CD4-positive, alpha-beta T cell treated with Interleukin-17A for 1 hour (primary cell): ENCODE data around the gene BCL2.

Experiments used
- DNase-seq: peaks from one replicate; pipeline ENCODE4 v3.0.0-alpha.2; 2020

Gene BCL2

DNA sequence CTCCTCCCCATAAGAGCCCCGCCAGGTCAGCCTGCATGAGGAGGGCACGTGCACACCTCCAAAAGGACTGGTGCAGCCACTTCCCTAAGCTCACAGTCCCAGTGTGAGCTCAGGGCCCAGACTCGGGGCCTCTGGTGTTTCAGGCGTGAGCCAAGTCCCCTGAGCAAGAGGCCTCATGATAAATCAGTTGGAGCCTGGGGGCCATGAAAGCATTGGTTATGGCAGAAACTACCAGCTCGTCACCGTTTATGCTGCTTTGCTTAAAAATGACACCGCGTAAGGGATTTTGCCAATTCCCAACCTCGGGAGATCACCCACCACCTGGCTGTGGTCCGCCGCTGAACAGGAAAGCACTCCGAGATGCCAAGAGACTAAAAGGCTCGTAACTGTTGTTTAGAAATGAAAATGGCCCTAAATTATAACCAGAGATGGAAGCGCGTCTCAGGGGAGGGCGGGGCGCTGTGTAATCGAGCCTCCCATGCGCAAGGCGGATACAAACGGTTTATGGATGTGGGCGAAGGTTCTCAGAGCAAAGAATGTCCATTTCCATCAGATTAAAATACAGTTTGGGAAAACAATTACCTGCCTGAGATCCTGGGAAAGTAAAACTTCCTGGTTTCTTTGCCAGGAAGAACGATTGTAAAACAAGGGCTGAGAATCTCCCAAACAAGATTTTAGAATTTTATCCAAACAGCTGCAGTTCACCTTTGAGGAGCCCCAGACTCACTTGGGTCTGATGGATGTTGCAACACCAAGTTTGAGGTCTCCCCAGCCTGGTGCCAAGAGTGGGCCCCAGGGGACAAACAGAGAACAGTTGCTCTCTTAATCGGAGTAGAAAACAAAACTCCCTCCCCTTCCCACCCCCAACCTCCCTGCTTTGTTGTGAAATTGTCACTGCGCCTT, 141.4 kb downstream of the BCL2 start:
- no peak for DNase-seq

GRCh38 chr18:63177259-63177658, 142.3 kb downstream of the BCL2 start:
- DNase-seq = no peak

- DNase-seq = no peak
Observed at GRCh38 chr18:63175264-63175663, 144.3 kb downstream of the BCL2 start.

- DNase-seq = no peak
Observed at GRCh38 chr18:63173983-63174382, 145.6 kb downstream of the BCL2 start.

- DNase-seq = no peak
Observed at GRCh38 chr18:63169853-63170252, 149.7 kb downstream of the BCL2 start.

- no peak for DNase-seq
Observed at GRCh38 chr18:63168287-63168686, 151.3 kb downstream of the BCL2 start.

GRCh38 chr18:63166142-63166541, 153.4 kb downstream of the BCL2 start:
- DNase-seq = no peak

DNA sequence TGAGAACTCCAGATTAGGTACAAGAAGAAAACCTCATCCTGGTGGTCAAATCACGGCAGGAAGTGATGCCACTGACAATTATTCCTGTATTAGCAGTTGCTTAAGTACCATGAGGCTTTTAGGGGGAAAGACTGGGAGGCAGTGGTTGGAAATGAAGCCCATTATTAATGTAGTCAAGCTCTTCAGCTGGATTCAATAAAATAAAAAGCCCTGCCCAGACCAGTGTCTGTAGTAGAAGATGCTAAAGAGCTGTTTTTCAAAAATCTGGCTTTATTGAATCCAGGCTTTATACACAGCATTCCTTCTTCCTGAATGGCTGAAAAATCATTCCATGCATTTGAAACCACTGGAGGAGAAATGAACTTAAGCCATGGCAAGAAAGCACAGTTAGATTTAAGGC, 155.2 kb downstream of the BCL2 start:
- DNase-seq = no peak

GRCh38 chr18:63162271-63163014, 157.1 kb downstream of the BCL2 start:
- DNase-seq = peak; percentile 36

DNA sequence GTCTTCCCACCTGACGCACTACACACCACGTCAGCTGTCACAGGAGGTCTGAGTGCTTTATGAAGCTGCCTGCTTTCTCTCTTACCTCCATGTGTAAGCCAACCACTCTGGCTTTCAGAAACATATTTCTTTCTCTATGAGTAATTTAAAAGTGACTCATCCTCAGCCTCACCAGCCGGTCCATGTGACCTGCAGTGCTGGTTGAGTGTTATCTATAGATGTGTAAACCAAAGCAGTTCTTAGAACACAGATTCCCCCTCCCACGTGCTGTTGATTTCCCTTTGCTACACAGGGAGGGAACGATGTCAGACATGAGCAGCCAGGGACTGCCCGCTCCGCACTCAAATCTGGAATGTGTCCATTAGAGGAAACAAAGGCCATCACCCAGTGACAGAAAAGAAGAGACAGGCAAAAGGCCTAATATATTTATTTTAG, 157.8 kb downstream of the BCL2 start:
- peak; percentile 92 for DNase-seq

DNA sequence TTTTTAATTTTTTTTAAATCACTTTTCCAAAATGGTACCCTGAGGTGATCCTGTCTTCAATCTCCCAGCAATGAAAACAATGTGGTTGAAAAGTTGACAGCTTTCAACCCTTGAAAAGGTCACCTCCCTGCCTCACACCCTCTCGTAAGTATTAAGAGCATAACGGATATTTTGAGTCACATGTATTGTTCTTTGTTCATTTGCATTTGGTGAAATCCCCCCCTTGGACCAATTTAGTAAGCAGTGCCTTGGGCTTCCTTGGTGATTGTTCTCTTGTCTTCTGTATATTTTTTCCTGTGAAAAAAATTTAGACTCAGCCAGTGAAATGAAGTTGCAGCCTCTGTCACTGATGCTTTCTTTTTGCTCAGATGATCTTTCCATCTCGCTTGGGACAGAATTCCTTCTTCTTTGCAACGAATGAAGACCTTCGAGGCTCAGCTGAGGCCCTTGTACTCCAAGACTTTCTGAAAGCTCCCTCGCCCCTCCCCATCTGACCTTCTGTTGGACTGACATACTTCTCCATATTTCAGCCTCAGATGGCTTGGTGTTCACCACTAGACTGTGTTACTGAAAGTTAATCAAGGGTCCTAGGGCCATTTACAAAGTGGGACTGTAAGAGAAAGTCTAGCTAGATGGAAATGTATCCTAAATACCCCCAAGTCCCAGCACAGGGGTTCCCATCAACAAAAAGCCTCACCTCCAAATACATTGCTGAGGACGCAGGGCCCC, 158.4 kb downstream of the BCL2 start:
- peak; percentile 84 for DNase-seq

DNA sequence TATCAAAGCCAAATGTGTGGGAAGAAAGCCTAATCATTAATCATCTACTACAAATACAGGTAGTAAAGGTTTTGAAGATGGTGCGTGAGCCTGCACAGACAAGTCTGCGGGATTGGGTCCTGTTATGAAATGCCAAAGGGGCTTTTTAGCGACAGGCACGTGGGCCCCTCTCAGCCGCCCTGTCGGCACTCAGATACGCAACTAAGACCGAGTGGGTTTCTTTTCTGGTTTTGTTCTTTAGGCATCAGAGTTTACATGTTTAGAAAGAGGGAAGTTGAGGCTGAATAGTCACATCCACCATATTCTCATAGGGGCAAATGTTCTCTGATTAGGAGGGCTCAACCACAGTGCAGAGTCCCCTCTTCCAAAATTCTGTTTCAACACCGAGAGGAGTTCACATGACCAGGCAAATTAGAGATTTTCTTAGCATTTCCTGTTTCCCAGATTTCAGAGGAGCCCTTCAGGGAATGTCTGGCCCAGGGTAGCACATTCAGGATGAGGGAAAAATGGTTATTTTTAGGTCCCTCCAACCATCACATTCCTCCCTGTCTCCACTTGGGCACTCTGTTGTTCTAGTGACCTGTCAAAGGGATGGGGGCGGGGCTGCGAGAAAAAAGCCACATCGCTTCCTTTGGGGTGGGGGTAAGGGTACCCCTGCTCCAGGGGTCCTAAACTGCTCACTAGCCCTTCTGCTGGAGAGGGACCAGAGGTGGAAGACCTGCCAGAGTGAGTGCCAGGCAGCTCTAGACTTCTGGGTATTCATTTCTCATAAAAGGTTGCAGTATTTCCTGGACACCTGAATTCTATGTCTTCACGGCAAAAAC, 159.2 kb downstream of the BCL2 start:
- peak; percentile 62 for DNase-seq

GRCh38 chr18:63159590-63159989, 160.0 kb downstream of the BCL2 start:
- DNase-seq = peak; percentile 40

GRCh38 chr18:63158676-63159291, 160.8 kb downstream of the BCL2 start:
- DNase-seq = peak; percentile 61

- no peak for DNase-seq
Observed at GRCh38 chr18:63158012-63158631, 161.4 kb downstream of the BCL2 start.

DNA sequence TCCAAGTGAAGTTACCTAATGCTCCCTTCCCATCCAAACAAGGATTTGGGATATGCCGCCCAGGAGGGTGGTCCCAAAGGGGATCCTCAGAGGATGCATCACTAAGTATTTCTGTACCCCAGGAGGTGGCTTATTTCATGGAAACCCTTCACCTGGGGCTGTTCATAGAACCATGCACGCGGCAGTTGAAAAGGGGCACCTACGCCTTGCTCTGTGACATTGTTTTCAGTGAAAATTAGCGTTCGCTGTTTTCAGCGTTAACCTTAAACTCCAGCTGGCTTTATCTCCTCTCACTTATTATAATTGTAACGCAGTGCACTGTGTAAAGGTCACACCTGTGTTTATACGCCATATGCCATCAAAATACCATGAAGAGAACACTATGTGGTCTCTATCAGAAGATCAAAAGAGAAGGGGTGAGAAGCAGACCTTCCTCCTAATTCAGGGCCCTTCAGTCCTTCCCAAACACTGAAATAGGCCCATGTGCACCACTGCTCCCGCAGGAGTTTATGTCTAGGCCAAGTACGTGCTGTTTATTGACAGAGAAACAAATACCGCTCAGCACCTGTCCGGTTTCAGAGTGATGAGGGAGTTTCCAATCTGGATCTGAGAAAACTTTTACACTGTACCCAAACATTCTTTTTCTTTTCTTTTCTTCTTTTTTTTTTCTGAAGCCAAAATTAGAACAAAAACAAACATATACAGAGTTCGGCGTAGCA, 162.1 kb downstream of the BCL2 start:
- DNase-seq = peak; percentile 63

DNA sequence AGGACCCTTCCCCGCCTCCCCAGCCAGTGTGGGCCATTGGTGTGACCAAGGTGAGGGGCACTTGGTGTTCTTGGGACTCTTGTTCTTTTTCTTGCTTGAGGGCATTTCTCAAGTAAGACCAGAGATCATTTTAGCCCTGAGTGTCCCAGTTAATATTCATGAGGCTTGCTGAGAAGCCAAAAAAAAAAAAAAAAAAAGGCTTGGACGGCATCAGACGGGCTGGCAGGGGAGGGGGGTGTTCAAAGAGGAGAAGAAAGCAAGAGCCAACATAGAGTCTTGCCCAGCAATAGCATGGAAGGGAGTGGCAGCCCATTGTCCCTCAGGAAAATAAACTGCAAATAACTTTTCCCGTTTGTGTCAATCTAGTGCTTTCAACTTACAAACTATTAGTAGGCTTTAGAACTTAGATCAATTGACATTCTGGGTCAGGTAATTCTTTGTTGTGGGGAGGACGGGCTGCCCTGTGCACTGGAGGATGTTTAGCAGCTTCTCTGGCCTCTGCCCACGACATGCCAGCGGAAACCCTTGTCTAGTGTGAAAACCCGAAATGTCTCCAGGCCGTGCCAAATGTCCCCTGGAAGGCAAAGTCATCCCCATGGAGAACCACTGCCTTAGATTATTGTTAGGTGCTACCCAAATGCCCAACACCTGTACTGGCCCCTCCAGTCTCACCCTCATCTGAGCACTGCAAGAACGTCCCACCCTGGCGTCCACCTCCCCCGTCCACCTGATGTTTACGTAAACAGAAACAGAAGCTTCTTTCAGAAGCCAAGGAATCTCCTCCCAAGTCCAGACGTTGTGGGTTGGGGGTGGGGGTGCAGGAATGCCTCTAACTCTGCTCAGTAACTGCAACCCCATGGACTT, 163.4 kb downstream of the BCL2 start:
- peak; percentile 48 for DNase-seq

GRCh38 chr18:63155169-63155852, 164.3 kb downstream of the BCL2 start:
- peak; percentile 87 for DNase-seq
